ENCODE results near the gene SYNE4.

Gene SYNE4

GRCh38 chr19:36025541-36025940 is 16.9 kb upstream of the SYNE4 start:
- DNase-seq: no peak

- DNase-seq: no peak
Measured at GRCh38 chr19:36023432-36023831, 14.8 kb upstream of the SYNE4 start.

GRCh38 chr19:36019061-36019670 is 10.6 kb upstream of the SYNE4 start:
- no peak for DNase-seq

GRCh38 chr19:36014012-36014924 is 5.7 kb upstream of the SYNE4 start, which contains the start of gene ALKBH6:
Gene ALKBH6, minus strand, starts transcription at chr19:36014213. Its CDS starts 816 bp downstream, at chr19:36013397.
- peak; percentile 100 for DNase-seq

- DNase-seq: no peak
Measured at GRCh38 chr19:36013280-36014011, 4.8 kb upstream of the SYNE4 start.

- no peak for DNase-seq
Measured at GRCh38 chr19:36010402-36010801, 1.8 kb upstream of the SYNE4 start.

GRCh38 chr19:36009633-36010379 is 1.2 kb upstream of the SYNE4 start:
- DNase-seq: no peak

- peak; percentile 56 to 81 (median 68) for DNase-seq
Measured at GRCh38 chr19:36009220-36009619, 607 bp upstream of the SYNE4 start.

- no peak for DNase-seq
Measured at GRCh38 chr19:36006955-36007354, 1.7 kb downstream of the SYNE4 start.

- no peak for DNase-seq
Measured at GRCh38 chr19:36003284-36003683, 5.3 kb downstream of the SYNE4 start.

GRCh38 chr19:36001605-36002004 is 7.0 kb downstream of the SYNE4 start:
- DNase-seq: no peak

GRCh38 chr19:35996777-35997176 is 11.8 kb downstream of the SYNE4 start:
- DNase-seq: no peak

- peak; percentile 98 for DNase-seq
Measured at GRCh38 chr19:35995048-35995993, 13.3 kb downstream of the SYNE4 start, which contains the start of gene SDHAF1. Gene SDHAF1, plus strand, starts transcription at chr19:35995188. Its CDS starts 87 bp downstream, at chr19:35995275.

- DNase-seq: peak in 2 of 3 donors; percentile 3 to 17
Measured at GRCh38 chr19:35993923-35994598, 14.6 kb downstream of the SYNE4 start.

- DNase-seq: peak; percentile 53 to 68 (median 56)
Measured at GRCh38 chr19:35992907-35993765, 15.5 kb downstream of the SYNE4 start.

GRCh38 chr19:35991731-35992450 is 16.7 kb downstream of the SYNE4 start:
- no peak for DNase-seq

GRCh38 chr19:35990771-35991730 is 17.6 kb downstream of the SYNE4 start:
- no peak for DNase-seq

GRCh38 chr19:35990156-35990555 is 18.5 kb downstream of the SYNE4 start:
- peak; percentile 25 to 54 (median 25) for DNase-seq

All from suppressor macrophage treated with lipopolysaccharide for 1 hour (primary cell).